Stimulated activated CD8-positive, alpha-beta memory T cell treated with anti-CD3 and anti-CD28 coated beads, Interleukin-7, amount 100 ng/mL, for 24 hours (primary cell): Measurements from ENCODE around the gene C1QL3.

Experiments
- DNase-seq: peaks from one replicate; pipeline ENCODE4 v3.0.0-alpha.2; 2020; ENCODE audit warnings: low read depth

The C1QL3 gene

DNA sequence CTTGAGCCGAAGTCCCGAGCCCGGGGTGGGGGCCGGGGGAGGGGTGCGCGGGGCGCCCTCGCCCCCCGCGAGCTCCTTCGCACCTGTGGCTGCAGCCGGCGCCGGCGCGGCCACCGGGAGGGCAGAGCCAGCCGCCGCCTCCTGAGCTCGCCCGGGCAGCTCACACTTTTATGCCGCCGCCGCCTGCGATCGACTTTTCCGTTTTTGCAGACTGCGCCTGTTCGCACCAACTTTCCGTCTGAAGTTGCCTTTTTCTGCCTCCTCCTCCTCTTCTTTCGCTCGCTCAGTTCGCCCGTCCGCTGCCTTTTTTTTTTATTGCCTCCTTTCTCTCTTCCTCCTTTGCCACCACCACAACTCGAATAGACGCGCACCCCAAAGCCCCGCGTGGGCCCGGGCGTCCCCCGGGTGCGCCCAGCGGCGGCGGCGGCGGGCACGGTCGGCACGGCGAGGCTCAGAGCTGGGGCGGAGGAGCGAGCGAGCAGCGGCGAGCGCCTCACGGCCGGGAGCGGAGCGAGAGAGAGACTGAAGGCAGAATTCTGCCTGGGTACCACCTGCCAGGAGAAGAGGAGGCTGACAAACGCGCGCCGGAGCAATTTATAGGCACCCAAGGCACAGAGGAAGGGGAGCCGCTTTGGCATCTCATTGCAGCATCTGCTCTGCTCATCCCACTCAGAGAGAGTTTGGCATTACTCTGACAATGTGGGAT lies at the start of gene C1QL3:
Gene C1QL3, minus strand, starts transcription at position 569 of the 706 bp plus-strand sequence. CDS start 814 bp downstream, outside the sequence.
- no peak for DNase-seq

DNA sequence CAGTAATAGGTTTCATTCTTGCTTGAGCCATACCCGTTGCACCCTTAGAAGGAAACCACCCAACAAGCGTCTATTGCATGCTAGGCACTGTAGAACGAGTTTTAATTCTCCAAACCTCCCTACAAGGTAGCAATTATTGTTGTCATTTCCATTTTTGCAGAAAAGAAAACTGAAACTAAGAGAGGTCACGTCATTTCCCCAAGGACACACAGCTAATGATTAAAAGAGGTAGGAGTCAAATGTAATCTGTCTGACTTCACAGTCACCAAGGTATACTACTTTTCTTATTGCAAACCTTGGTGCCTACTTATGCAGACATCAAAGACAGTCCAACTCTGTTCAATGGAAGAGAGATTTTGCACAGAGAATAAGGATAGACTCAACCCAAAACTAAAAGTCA lies 49.1 kb upstream of the C1QL3 start:
- no peak for DNase-seq

DNA sequence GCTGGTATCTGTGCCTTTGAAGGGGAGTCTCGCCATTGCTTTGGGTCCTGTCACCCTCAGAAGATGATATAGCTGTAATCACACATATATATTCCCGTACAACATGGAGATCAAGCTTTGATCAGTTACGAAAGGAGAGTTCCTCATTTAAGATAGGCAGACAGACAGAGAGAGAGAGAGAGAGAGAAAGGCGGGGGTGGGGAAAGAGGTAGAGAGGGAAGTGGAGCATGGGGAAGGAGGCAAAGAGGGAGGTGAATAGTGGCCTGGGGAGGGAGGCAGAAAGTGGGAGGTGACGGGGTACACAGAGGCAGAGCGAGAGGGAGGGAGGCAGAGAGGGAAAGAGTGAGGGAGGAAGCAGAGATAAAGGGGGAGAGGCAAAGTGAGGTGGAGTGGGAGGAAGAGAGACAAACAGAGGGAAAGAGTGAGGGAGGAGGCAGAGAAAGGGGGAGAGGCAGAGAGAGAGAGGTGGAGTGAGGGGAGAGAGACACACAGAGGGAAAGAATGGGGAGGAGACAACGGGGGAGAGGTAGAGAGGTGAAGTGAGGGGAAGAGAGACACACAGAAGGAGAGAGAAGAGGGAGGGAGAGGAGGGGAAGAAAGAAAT lies 44.6 kb upstream of the C1QL3 start:
- DNase-seq: no peak

DNA sequence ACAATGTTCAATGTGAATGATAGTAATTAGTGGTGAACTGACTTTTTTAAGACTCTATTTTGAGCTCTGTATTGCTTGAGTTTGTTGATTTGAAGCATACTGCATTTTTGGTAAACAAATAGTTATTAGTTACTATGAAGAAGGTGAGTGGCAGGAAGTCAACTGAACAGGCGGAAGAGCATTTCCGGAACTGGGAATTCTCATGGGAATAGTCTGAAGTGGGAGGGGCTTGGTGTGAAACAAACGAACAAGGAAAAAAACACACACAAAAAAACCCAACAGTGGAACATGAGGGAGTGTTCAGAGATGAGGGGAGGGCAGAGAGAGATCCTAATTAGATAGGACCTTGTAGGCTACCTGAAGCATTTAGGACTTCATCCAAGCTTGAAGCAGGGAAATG lies 43.9 kb upstream of the C1QL3 start:
- no peak for DNase-seq

DNA sequence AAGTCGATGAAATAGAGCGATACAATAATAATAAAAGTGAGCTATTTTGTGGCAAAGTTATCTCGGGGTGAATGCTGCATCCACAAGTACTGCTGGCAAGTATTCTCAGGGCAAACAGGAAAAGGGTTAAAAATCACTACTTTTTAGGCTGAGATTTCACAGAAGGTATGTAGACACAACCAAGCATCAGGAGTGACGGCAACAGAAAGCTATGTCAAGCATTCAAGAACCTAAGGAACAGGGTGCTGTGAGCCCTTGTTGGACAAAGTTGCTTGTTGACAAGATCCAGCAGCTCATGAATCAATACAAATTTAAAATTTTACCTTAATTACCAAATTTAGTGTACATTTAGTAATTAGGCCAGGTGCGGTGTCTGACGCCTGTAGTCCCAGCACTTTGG lies 41.2 kb upstream of the C1QL3 start:
- no peak for DNase-seq

DNA sequence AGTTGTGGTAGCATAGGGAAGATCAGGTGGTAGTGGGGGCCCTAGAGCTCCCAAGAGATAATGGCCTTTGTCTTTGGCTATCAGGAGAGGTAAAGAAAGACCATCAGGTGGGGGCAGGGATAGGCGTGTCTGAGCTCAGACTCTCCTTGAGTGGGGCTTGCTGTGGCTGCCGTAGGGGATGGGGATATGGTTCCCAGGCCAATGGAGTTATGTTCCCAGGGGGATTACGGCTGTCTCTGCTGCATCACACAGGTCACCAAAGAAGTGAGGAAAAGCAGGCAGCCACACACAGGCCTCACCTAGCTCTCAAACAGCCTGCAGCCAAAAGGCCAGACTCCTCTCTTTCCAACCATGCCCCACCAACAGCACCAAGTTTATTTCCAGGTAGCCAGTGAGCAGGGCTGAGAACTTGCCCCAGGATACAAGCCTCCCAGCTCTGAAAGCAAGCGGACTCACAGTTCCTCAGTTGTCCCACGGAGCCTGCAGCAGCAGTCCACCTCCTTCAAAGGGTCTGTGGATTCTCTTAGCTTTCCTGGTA lies 37.6 kb upstream of the C1QL3 start:
- DNase-seq: no peak

DNA sequence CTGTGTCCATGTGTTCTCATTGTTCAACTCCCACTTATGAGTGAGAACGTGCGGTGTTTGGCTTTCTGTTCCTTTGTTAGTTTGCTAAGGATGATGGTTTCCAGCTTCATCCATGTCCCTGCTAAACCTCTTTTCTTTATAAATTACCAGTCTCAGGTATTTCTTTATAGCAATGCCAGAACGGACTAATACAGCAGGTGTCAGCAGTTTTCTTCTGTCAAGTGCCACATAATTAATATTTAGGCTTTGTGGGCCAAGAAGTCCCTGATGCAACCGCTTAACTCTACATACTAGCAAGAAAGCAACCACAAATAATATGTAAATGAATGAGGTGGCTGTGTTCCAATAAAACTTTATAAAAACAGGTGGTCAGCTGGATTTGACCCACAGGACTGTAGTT lies 26.3 kb upstream of the C1QL3 start:
- no peak for DNase-seq

DNA sequence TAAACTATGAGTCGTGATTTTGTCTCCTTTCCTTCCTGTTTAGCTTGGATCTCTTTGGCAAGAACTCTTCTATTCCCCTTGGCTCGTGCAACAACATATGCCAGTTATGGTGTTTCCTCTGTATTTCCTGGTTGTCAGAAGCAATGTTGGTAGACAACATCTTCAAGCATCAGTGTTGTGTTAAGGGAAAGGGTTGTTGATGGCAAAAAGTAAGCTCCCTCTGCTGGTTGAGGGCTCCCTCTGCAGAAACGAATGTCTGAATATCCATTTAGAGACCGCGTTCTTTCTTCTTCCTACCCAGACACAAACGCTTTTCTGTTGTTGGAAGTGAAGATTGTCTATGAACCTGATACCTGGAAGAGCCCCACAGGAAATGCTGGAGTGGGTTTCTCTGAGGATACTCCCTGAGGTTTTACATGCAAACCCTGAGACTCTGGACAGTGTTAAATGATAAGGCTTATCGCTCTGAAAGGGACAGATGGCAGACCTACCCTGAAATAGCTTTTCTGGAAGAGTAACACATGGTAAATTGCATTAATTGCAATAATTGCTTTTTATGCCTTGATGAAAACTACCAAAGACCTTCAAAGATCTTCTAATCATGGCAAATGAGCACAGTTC lies 23.5 kb upstream of the C1QL3 start:
- DNase-seq: no peak

DNA sequence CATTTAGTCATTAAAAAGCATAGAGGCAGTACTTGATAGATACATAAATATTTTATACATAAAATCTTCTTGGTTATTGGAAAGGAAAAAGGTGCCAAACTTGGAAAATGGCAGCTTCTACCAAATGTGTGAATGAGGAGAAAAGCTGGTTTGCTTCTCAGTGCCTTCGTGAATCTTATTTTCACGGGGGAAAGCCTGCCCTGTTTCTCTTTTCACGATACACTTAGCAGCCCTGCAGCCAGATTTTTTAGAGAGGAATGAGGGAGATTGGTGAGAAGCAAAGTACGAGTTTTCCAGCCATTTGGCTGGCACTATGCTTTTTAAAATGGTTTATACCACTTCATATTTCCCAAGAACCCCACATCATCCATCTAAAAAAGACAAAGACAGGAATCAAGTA lies 22.9 kb upstream of the C1QL3 start:
- no peak for DNase-seq

DNA sequence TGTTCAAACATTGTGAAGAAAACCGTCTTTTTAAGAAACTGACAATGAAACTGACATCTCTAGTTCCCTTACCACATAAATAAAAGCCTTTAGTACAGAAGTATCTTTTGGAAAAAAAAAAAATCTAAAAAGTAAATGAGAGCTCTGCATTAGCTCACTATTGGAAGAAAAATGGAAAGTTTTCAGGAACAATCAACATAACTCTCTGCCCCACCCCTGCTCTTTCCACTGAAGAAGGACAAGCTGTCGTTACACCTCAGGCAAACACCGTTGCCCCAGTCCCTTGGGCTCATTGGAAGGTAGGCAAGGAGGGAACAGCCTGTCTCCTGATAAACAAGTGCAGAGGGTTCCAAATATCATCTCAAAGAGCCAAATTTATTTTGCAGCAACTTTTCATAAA lies 22.4 kb upstream of the C1QL3 start:
- no peak for DNase-seq

DNA sequence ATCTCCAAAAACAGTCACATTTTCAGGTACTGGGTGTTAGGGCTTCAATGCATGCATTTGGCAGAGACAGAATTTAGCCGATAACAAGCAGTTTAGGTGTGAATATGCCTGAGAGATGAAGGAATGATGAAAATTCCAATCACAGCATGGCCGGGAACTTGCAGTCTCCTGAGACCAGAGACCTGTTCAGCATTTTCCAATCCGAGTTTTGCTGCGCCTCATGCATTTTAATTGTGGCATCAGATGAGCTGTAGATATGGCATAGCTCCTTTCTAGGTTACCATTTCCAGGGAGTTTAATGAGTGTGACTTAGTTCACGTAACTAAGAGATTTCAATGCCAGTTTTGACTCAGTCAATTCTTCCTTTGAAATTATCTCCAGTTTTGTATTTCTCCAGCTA lies 14.5 kb upstream of the C1QL3 start:
- no peak for DNase-seq

DNA sequence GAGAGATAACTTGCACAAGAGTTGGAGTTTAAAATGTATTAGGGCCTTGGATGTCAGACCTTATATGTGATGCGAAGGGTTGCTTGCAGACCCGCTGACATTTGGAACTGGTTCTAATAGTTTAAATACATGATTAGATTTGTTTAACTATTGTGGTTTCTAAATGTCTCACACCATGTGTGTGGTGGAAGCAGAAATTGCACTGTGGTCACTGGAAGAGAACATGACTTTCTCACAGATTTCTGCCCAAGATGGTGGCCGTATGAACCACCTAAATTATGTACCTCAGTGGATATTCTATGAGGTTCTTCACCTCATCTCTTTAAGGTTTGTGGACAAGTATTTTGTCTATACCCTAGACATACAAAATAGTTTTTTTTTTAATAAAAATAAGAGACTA lies 8.2 kb upstream of the C1QL3 start:
- no peak for DNase-seq

DNA sequence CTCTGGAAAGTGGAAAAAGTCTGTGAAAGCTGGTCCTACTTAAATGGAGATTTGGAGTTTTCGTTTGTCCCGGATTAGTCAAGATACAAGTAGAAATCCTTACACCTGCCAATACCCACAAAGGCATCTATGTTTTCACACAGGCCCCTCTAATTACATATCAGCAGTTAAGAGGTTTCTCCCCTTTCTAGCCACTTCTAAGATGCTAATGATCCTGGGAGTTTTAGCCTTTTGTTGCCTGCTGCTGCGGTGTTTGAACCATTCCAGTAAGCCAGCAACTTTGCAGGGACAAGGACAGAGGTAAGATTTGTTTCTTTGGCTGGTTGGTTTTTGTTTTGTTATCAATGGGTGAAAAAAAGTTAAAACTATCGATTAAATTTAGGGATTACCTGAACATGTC lies 5.8 kb upstream of the C1QL3 start:
- no peak for DNase-seq

DNA sequence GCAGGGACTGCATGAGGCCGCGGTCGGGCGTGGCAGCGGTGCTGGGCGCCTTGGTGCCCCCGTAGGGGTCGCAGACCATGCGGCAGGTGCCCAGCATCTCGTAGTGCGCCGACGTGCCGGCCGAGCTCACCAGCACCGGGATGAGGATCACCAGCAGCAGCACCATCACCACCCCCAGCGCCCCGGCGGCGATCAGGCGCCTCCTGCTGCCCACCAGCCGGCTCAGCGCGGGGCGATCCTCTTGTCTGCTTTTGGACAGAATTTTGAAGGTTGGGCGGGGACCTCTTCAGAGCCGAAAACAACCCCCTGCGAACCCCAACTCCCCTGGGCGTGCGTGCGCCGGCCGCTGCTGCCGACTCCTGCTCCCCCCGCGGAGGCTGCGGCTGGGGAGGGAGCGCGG lies 779 bp downstream of the C1QL3 start:
- no peak for DNase-seq

DNA sequence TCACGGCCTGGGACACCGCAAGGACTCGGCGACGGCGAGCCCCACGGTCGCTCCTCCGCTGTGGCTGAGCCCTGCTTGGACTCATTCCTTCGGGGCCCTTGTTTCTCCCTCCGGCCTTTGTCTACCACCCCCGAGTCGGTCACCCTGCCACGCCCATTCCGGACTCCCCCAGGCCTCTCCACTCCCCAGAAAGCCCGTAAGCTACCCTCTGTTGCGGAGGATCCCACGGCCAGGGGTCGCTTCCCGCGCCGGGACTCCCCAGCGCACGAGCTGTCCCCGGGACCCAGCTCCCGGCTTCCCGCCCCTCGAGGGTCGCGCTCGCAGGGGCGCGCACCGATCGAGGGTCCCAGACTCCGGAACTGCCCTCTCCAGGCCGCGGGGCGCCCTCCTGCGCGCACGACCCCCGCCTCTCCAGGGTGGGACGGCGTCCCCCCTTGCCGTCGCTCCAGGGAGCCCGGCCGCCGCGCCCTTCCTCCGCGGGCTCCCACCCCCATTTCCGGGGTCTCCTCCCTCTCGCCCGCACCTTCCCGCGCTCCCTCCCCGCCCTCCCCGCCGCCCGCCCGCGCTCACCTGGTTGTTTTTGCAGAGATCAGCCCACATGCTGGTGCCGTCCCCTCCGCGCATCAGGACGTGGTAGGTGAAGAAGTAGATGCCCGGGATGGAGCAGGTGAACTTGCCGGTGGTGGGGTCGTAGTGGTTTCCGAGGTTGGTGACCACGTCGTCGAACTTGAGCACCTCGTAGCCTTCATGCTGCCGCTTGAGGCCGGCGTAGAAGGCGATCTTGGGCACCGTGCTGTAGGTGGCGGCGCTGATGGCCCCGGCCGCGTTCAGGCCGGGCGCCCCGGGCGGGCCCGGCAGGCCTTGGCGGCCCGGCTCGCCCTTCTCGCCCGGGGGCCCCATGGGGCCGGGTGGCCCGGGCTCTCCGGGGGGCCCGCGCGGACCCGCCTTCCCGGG lies 1.5 kb downstream of the C1QL3 start:
- no peak for DNase-seq

DNA sequence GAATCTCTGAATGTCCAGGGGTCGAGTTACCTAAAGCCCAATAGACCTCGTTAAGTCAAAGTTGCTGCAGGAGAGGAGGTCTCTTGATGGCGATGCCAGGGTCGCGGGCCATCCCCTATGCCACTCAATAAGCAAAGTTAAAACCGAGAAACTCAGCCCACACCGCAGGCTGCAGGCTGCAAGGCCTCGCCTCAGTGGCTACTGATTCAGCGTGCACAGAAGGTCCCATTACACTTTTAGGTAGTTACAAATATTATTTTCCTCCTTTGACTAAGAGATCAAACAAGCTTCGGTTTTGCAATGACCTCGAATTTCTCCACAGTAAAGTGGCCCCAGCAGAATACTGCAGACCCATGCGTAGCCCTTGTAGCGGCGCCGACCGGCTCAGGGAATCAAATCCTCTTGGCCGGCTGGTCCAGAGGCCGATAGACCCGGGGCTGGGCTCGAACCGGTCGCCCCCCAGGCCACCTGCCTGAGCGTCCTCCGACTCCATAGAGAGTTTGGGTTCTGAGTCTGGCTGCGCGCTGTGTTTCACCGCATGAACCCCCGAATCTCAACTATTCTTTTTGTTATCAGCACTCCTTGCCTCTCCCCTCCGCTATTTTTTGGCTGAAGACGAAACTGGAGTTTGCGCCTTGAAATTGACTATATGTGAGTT lies 2.3 kb downstream of the C1QL3 start:
- DNase-seq: no peak

DNA sequence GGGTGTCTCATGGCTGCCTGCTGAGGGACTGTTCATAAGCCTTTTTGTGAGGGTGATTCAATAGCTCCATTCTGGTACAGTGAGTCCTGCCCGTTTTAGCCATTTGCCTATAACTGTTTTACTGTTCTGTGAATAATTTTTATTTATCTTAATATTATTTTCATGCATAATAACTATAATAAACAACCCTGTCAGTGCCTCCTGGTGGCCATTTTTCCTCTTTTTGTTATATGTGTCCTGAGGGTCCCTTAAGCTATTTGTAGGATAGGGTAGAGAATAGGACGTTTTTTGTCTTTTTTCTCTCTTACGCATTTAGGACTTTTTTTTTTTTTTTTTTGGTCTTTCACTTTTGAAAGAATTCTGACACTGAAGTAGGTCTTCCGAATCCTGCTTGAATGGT lies 2.9 kb downstream of the C1QL3 start:
- no peak for DNase-seq

DNA sequence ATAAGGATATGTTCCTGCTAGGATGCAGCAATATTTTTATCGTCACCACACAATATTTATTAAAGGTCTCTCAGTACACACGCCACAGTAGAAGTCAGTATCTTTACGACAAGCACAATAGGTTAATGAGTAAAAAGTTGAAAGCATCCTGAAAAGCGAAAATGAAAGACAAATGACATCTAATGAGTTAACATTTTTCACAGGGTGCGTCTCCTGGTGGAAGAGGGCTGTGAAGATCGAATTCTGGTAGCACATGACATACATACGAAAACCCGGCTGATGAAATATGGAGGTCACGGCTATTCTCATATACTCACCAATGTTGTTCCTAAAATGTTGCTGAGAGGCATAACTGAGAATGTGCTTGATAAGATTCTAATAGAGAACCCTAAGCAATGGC lies 10.8 kb downstream of the C1QL3 start:
- DNase-seq: no peak

DNA sequence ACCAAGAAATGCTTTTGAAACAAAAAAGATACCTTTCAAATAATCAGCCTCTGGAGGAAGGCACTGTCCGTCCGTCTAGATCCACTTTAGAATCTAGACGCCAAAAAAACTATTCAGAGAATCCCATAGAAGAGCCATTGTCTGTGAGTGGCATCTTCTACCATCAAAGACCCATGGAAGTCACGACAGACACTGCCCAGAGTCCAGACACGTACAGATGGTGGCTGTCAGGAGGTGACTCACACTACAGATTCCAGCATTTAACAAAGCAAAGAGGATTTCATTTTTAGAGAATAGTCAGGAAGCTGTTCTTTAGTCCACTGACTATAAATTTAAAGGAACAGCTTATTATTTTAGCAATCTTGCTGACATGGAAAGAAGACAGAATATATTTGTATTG lies 11.7 kb downstream of the C1QL3 start:
- no peak for DNase-seq

DNA sequence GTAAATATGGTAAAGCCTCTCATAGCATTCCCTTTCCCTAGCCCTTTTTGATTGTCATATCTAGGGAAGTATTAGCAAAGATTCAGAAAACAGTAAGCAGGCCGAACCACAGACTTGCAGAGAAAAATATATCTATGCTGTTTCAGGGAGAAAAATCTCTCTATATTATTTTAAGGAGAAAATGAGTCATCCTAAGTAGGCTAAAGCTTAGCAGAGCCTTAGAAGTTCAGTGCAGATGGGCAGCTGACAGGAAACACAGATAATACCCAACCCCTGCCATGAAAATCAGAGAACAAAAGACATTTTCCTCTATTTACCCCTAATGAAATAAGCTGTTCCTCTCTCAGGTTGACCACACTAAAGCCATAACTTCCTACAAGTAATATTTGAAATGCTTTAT lies 16.5 kb downstream of the C1QL3 start:
- DNase-seq: no peak

DNA sequence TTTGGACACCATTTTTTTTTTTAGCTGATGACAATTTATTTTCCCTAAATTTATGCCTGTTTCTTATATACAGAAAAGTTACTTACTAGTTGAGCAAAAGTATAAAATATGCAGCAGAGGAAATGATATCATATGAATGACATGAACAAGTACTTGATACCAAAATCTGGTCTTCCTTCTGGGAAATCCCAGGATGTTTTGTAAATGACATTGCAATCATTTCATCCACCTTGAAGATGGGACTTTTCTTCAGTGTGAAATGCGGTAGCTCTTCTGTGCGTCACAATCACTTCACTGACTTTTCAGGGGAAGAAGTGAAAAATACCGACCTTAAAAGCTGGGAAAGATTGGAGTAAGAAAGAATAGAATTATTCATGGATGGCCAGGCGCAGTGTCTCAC lies 23.8 kb downstream of the C1QL3 start:
- no peak for DNase-seq
